Vagina (tissue), 2 donors: ENCODE results near the gene SCYL2.

Source experiments
- POLR2A ChIP-seq, 2 donors: fragments of 450-650 bp; IDR thresholded peaks; one replicate each; pipeline ENCODE4 v1.6.1; 2017; ENCODE audit warnings: antibody characterized with exemption in 2 of 2, mild to moderate bottlenecking in 2 of 2, moderate library complexity in 2 of 2
- POLR2AphosphoS5 ChIP-seq, 2 donors: sonication (generic); formaldehyde crosslinking; IDR thresholded peaks; one replicate each; pipeline ENCODE4 v1.9.0; 2017; ENCODE audit warnings: antibody characterized with exemption in 2 of 2, mild to moderate bottlenecking in 2 of 2, low read depth in 1 of 2; ENCODE audit not compliant: insufficient read depth in 1 of 2
- TF ChIP-seq, protein P1 (sequence below), 3 experiments: fragments of 450-650 bp in 2 of 3; fragments of 200-600 bp in 1 of 3; sonication (generic) in 1 of 3; IDR thresholded peaks; one replicate each; pipeline ENCODE4 v1.5.1; 2017 to 2019; ENCODE audit warnings: antibody characterized with exemption in 3 of 3, mild to moderate bottlenecking in 2 of 3, moderate library complexity in 2 of 3

DNA sequence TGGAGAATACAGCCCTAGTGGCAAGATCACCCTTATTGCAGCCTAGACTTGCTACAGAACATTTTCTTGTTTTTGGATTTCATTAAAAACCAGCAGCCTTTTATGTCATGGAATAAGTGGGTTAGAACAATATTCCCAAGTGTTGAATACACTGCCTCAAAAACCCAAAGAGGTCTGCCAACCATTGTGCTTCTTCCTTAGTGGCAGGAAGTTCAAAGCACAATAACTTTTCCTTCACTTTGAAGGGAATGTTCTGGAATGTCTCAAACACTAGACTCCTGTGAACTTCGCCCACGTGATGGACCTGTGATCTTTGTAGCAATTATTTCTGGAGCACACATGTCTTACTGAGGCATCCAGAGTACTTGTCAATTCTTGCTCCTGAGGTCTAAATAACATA is 98.4 kb downstream of the SCYL2 start:
- TF ChIP-seq POLR2A (IDR thresholded peaks at IDR 0.05) (no peak), POLR2AphosphoS5 (IDR thresholded peaks at IDR 0.05; ENCODE audit: insufficient read depth in 1 of 2, low read depth in 1 of 2) (peak in 1 of 2 donors; percentile 76)
- TF ChIP-seq, protein P1, sequence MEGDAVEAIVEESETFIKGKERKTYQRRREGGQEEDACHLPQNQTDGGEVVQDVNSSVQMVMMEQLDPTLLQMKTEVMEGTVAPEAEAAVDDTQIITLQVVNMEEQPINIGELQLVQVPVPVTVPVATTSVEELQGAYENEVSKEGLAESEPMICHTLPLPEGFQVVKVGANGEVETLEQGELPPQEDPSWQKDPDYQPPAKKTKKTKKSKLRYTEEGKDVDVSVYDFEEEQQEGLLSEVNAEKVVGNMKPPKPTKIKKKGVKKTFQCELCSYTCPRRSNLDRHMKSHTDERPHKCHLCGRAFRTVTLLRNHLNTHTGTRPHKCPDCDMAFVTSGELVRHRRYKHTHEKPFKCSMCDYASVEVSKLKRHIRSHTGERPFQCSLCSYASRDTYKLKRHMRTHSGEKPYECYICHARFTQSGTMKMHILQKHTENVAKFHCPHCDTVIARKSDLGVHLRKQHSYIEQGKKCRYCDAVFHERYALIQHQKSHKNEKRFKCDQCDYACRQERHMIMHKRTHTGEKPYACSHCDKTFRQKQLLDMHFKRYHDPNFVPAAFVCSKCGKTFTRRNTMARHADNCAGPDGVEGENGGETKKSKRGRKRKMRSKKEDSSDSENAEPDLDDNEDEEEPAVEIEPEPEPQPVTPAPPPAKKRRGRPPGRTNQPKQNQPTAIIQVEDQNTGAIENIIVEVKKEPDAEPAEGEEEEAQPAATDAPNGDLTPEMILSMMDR (IDR thresholded peaks at IDR 0.05): no peak
